H9 (cell line): ENCODE results near the gene TRUB2. TPM values are rescaled to one million over a fixed set of nuclear protein-coding genes. Genes with fewer than 3 reads are reported as not detected.

Experiments
- DNase-seq: peaks from one replicate; pipeline ENCODE4 v3.0.0-alpha.2; 2017
- H2AFZ ChIP-seq: one replicate; pipeline ENCODE4 v1.6.1; 2013; ENCODE audit warnings: mild to moderate bottlenecking, low read length, control low read depth, moderate library complexity
- H2AK5ac ChIP-seq: 2 replicates; pipeline ENCODE4 v1.6.1; 2013; ENCODE audit warnings: low read length, control low read depth, mixed read lengths; ENCODE audit not compliant: insufficient read length
- H2BK120ac ChIP-seq: one replicate; pipeline ENCODE4 v1.6.1; 2013; ENCODE audit warnings: low read depth, mild to moderate bottlenecking, low read length, control low read depth, inconsistent platforms; ENCODE audit not compliant: poor library complexity, severe bottlenecking
- H2BK12ac ChIP-seq: 2 replicates; pipeline ENCODE4 v1.6.1; 2013; ENCODE audit warnings: low read length, control low read depth, mixed read lengths, low read depth; ENCODE audit not compliant: insufficient read length
- H2BK15ac ChIP-seq: 2 replicates; pipeline ENCODE4 v1.6.1; 2013; ENCODE audit warnings: low read depth, low read length, control low read depth
- H2BK20ac ChIP-seq: one replicate; pipeline ENCODE4 v1.6.1; 2013; ENCODE audit warnings: low read depth, mild to moderate bottlenecking, low read length, control low read depth, inconsistent platforms; ENCODE audit not compliant: poor library complexity, severe bottlenecking
- H2BK5ac ChIP-seq: 2 replicates; pipeline ENCODE4 v1.6.1; 2013; ENCODE audit warnings: low read length, control low read depth, mixed read lengths; ENCODE audit not compliant: insufficient read length
- H3K14ac ChIP-seq: 2 replicates; pipeline ENCODE4 v1.6.1; 2013; ENCODE audit warnings: low read length, control low read depth; ENCODE audit not compliant: insufficient read depth
- H3K18ac ChIP-seq: 2 replicates; pipeline ENCODE4 v1.6.1; 2013; ENCODE audit warnings: low read depth, mild to moderate bottlenecking, mixed read lengths, low read length, control low read depth; ENCODE audit not compliant: insufficient read length
- H3K23ac ChIP-seq: 2 replicates; pipeline ENCODE4 v1.6.1; 2013; ENCODE audit warnings: low read length, control low read depth, mixed read lengths, low read depth; ENCODE audit not compliant: insufficient read length
- H3K23me2 ChIP-seq: 2 replicates; pipeline ENCODE4 v1.6.1; 2013; ENCODE audit warnings: low read depth, mild to moderate bottlenecking, mixed read lengths, low read length, control low read depth; ENCODE audit not compliant: insufficient read length, poor library complexity, severe bottlenecking
- H3K27ac ChIP-seq: 2 replicates; pipeline ENCODE4 v1.5.1; 2013; ENCODE audit warnings: low read length, control low read depth, mixed read lengths, low read depth; ENCODE audit not compliant: insufficient read length
- H3K27me3 ChIP-seq: 2 replicates; pipeline ENCODE4 v1.6.1; 2013; ENCODE audit warnings: low read length, control low read depth, inconsistent platforms; ENCODE audit not compliant: insufficient read depth
- H3K4ac ChIP-seq: 2 replicates; pipeline ENCODE4 v1.6.1; 2013; ENCODE audit warnings: low read depth, mild to moderate bottlenecking, control low read depth, inconsistent platforms, low read length, moderate library complexity
- H3K4me1 ChIP-seq: 2 replicates; pipeline ENCODE4 v1.6.1; 2013; ENCODE audit warnings: low read length, control low read depth, inconsistent platforms; ENCODE audit not compliant: insufficient read depth
- H3K4me2 ChIP-seq: 2 replicates; pipeline ENCODE4 v1.6.1; 2013; ENCODE audit warnings: low read length, control low read depth, mixed read lengths; ENCODE audit not compliant: insufficient read length, insufficient read depth
- H3K56ac ChIP-seq: 2 replicates; pipeline ENCODE4 v1.6.1; 2013; ENCODE audit warnings: low read depth, mild to moderate bottlenecking, mixed read lengths, low read length, control low read depth; ENCODE audit not compliant: insufficient read length
- H3K79me1 ChIP-seq: 2 replicates; pipeline ENCODE4 v1.6.1; 2013; ENCODE audit warnings: low read depth, mild to moderate bottlenecking, moderate library complexity, low read length, control low read depth, inconsistent platforms; ENCODE audit not compliant: insufficient read depth, poor library complexity, severe bottlenecking
- H3K79me2 ChIP-seq: 2 replicates; pipeline ENCODE4 v1.6.1; 2013; ENCODE audit warnings: low read length, control low read depth, inconsistent platforms; ENCODE audit not compliant: insufficient read depth
- H3K9ac ChIP-seq: 2 replicates; pipeline ENCODE4 v1.6.1; 2013; ENCODE audit warnings: low read length, control low read depth, mixed read lengths; ENCODE audit not compliant: insufficient read length; ENCODE audit errors: extremely low read depth
- H3K9me3 ChIP-seq: one replicate; pipeline ENCODE4 v1.6.1; 2013; ENCODE audit warnings: low read depth, low read length, inconsistent platforms; ENCODE audit not compliant: control insufficient read depth
- H3T11ph ChIP-seq: one replicate; pipeline ENCODE4 v1.6.1; 2013; ENCODE audit warnings: mild to moderate bottlenecking, low read length, control low read depth, inconsistent platforms
- H4K20me1 ChIP-seq: one replicate; pipeline ENCODE4 v1.6.1; 2013; ENCODE audit not compliant: control insufficient read depth, insufficient read length, insufficient read depth
- H4K5ac ChIP-seq: 2 replicates; pipeline ENCODE4 v1.6.1; 2013; ENCODE audit warnings: low read depth, mild to moderate bottlenecking, mixed read lengths, low read length, control low read depth; ENCODE audit not compliant: insufficient read length
- H4K8ac ChIP-seq: replicated peaks from 2 replicates; pipeline ENCODE4 v1.6.1; 2013; ENCODE audit warnings: low read length, control low read depth, mixed read lengths, low read depth; ENCODE audit not compliant: insufficient read length
- H4K91ac ChIP-seq: 2 replicates; pipeline ENCODE4 v1.6.1; 2013; ENCODE audit warnings: low read depth, mild to moderate bottlenecking, moderate library complexity, mixed read lengths, low read length, control low read depth; ENCODE audit not compliant: insufficient read length
- H3K27ac Mint-ChIP-seq, 3 experiments: 2 replicates in 2 of 3; 3 replicates in 1 of 3; pipeline ENCODE4 v1.8.0; 2020 to 2021; ENCODE audit warnings: mixed read lengths in 3 of 3, mild to moderate bottlenecking in 1 of 3, moderate library complexity in 1 of 3
- H3K27me3 Mint-ChIP-seq: 2 replicates; pipeline ENCODE4 v1.8.0; 2021; ENCODE audit warnings: low read depth, mild to moderate bottlenecking, moderate library complexity, mixed read lengths
- H3K36me3 Mint-ChIP-seq, 3 experiments: 2 replicates in 2 of 3; 3 replicates in 1 of 3; pipeline ENCODE4 v1.8.0; 2020 to 2021; ENCODE audit warnings: low read depth in 3 of 3, mixed read lengths in 3 of 3; ENCODE audit not compliant: insufficient read depth in 1 of 3
- H3K4me1 Mint-ChIP-seq, 2 experiments: 2 replicates each; pipeline ENCODE4 v1.8.0; 2020; ENCODE audit warnings: mixed read lengths in 2 of 2
- H3K4me3 Mint-ChIP-seq, 2 experiments: 2 replicates in 1 of 2; 3 replicates in 1 of 2; pipeline ENCODE4 v1.8.0; 2020 to 2021; ENCODE audit warnings: mild to moderate bottlenecking in 2 of 2, mixed read lengths in 2 of 2, moderate library complexity in 1 of 2
- H3K9me3 Mint-ChIP-seq, 2 experiments: 2 replicates in 1 of 2; 3 replicates in 1 of 2; pipeline ENCODE4 v1.8.0; 2020; ENCODE audit warnings: mild to moderate bottlenecking in 2 of 2, mixed read lengths in 2 of 2, moderate library complexity in 1 of 2
- CTCF ChIP-seq: fragments of 200-600 bp; sonication (generic); conservative IDR thresholded peaks from 3 replicates; pipeline ENCODE4 v1.8.0; 2021; ENCODE audit warnings: antibody characterized with exemption, mild to moderate bottlenecking
- WGBS: extraction: QIAGEN DNeasy Blood & Tissue Kit; methylation state at CpG from one replicate; pipeline ENCODE4 v1.1.7; 2013; ENCODE audit warnings: missing lambda C conversion rate, low lambda C conversion rate, mixed read lengths; ENCODE audit not compliant: insufficient read length; ENCODE audit errors: extremely low coverage; 5-methylcytosine and 5-hydroxymethylcytosine counted together
- total RNA-seq: library from RNA; stranded (reverse); gene quantifications from 2 replicates; pipeline ENCODE4 v1.2.1, GENCODE V29; 2021

TRUB2 gene
- total RNA-seq, 1 experiment from 2014 or later, result 38.3 TPM

GRCh38 chr9:128316421-128316820, 5.8 kb downstream of the TRUB2 start:
- Mint-ChIP-seq H3K27ac (no peak overlapping the region), H3K4me1 (no peaks in the 10 kb centered on the region), H3K36me3 (peaks cover 14 to 46% (median 31%) of the 10 kb centered on the region in 3 experiments), H3K27me3 (no peaks in the 10 kb centered on the region), H3K9me3 (no peaks in the 10 kb centered on the region), H3K4me3 (no peak overlapping the region)
- no peaks in the 10 kb centered on the region for H3K27me3 ChIP-seq
- no peak for TF ChIP-seq CTCF
- H4K91ac ChIP-seq, result no peak overlapping the region
- WGBS, result no CpG with 5 or more reads among the region's 9 CpGs
- no peaks in the 10 kb centered on the region for H3K79me1 ChIP-seq
- H3K4me1 ChIP-seq, result no peaks in the 10 kb centered on the region
- peaks cover 1% of the 10 kb centered on the region for H3K23me2 ChIP-seq
- H2BK12ac ChIP-seq, result no peak overlapping the region
- no peak overlapping the region for H2BK15ac ChIP-seq
- H3K9ac ChIP-seq, result no peak overlapping the region
- H2BK5ac ChIP-seq, result no peak overlapping the region
- no peak overlapping the region for H3K27ac ChIP-seq
- H3K79me2 ChIP-seq, result no peaks in the 10 kb centered on the region
- no peak overlapping the region for H4K8ac ChIP-seq
- no peaks in the 10 kb centered on the region for H4K20me1 ChIP-seq
- no peak overlapping the region for H4K5ac ChIP-seq
- H3K18ac ChIP-seq, result no peak overlapping the region
- H3K4me2 ChIP-seq, result no peak overlapping the region
- no peak overlapping the region for H2AK5ac ChIP-seq
- no peak overlapping the region for H3K56ac ChIP-seq
- H3K23ac ChIP-seq, result no peak overlapping the region
- H2AFZ ChIP-seq, result no peak overlapping the region
- no peak overlapping the region for H2BK120ac ChIP-seq
- no peaks in the 10 kb centered on the region for H3K9me3 ChIP-seq
- DNase-seq, result no peak
- no peak overlapping the region for H3T11ph ChIP-seq
- H3K4ac ChIP-seq, result no peak overlapping the region
- H3K14ac ChIP-seq, result no peak overlapping the region
- H2BK20ac ChIP-seq, result no peak overlapping the region
